Spleen (tissue), 7 donors: ENCODE results near the gene FLT4.

Experiments used
- CTCF ChIP-seq, 11 experiments: fragments of 200-600 bp in 7 of 11; fragments of 450-650 bp in 4 of 11; sonication (generic) in 4 of 11; IDR thresholded peaks in 8 of 11; conservative IDR thresholded peaks in 3 of 11; 1 replicate in 7 of 11; 2 replicates in 4 of 11; pipeline versions ENCODE4 v1.4.0 to v1.8.0; 2016 to 2021; ENCODE audit warnings: antibody characterized with exemption in 11 of 11, inconsistent platforms in 4 of 11, mild to moderate bottlenecking in 1 of 11
- POLR2A ChIP-seq, 3 donors: fragments of 450-650 bp; IDR thresholded peaks; one replicate each; pipeline ENCODE4 v1.5.1; 2017; ENCODE audit warnings: antibody characterized with exemption in 3 of 3, mild to moderate bottlenecking in 1 of 3
- POLR2AphosphoS5 ChIP-seq, 3 donors: sonication (generic); formaldehyde crosslinking; IDR thresholded peaks; one replicate each; pipeline ENCODE4 v1.5.1; 2017; ENCODE audit warnings: antibody characterized with exemption in 3 of 3
- donor health status: DM: no; HTN: no; CAD: no; lungs with moderate emphysema.
- donor health status: DM: no; HTN: no; CAD: no.
- donor health status: DM: no; HTN: no; CAD: no.

- TF ChIP-seq CTCF (IDR thresholded peaks at IDR 0.05 in 8 of 11, conservative IDR thresholded peaks at IDR 0.05 in 3 of 11) (no peak), POLR2AphosphoS5 (IDR thresholded peaks at IDR 0.05) (no peak), POLR2A (IDR thresholded peaks at IDR 0.05) (no peak)
These were observed 54.9 kb downstream of the FLT4 start for GRCh38 chr5:180594311-180595045.
